ENCODE measurements around the gene USP46. TPM values are rescaled to one million over a fixed set of nuclear protein-coding genes. Genes with fewer than 3 reads are reported as not detected.

Gene USP46
- polyA plus RNA-seq, 1 experiment = 12.5 TPM

- no peak overlapping the region for H3K4me3 ChIP-seq (ENCODE audit: low read depth, low read length)
- CTCF ChIA-PET = interaction anchor here (0.7 kb wide), 1 partner anchor 1369 kb away, joined by 3 read pairs; no protein-coding TSS in a partner anchor
- no peak for DNase-seq (ENCODE audit: low read depth)
- POLR2A ChIA-PET = no interaction called here
- peaks cover 6% of the 10 kb centered on the region for H3K27me3 ChIP-seq (ENCODE audit: control insufficient read depth, insufficient read depth, low read length)
- H3K36me3 ChIP-seq (ENCODE audit: control insufficient read depth, insufficient read depth, low read length) = no peaks in the 10 kb centered on the region
- TF ChIP-seq CTCF (IDR thresholded peaks at IDR 0.05; ENCODE audit: insufficient read depth, low read depth, low read length) = no peak
These were observed 107.6 kb downstream of the USP46 start for GRCh38 chr4:52551487-52551886.

GRCh38 chr4:52550186-52550585 is 108.9 kb downstream of the USP46 start:
- Histone ChIP-seq H3K36me3 (ENCODE audit: control insufficient read depth, insufficient read depth, low read length) (no peaks in the 10 kb centered on the region), H3K4me3 (ENCODE audit: low read depth, low read length) (no peak overlapping the region), H3K27me3 (ENCODE audit: control insufficient read depth, insufficient read depth, low read length) (peaks cover 5% of the 10 kb centered on the region)
- ChIA-PET CTCF (interaction anchor here (0.8 to 2.2 kb wide), 4 partner anchors 17 to 432 kb away, joined by 3 to 6 read pairs (median 3); no protein-coding TSS in a partner anchor), POLR2A (no interaction called here)
- DNase-seq (ENCODE audit: low read depth) = no peak
- TF ChIP-seq CTCF (IDR thresholded peaks at IDR 0.05; ENCODE audit: insufficient read depth, low read depth, low read length) = no peak

- no peak overlapping the region for H3K4me3 ChIP-seq (ENCODE audit: low read depth, low read length)
- CTCF ChIA-PET = interaction anchor here (0.8 to 2.2 kb wide), 5 partner anchors 16 to 434 kb away, joined by 3 to 6 read pairs (median 3); no protein-coding TSS in a partner anchor
These were observed 110.1 kb downstream of the USP46 start for GRCh38 chr4:52548818-52549570.

GRCh38 chr4:52546449-52546848 is 112.7 kb downstream of the USP46 start:
- Histone ChIP-seq H3K36me3 (ENCODE audit: control insufficient read depth, insufficient read depth, low read length) (no peaks in the 10 kb centered on the region), H3K4me3 (ENCODE audit: low read depth, low read length) (no peak overlapping the region), H3K27me3 (ENCODE audit: control insufficient read depth, insufficient read depth, low read length) (peaks cover 5% of the 10 kb centered on the region)
- ChIA-PET POLR2A (no interaction called here), CTCF (interaction anchor here (0.9 to 4.2 kb wide), 21 partner anchors 7 to 442 kb away, joined by 3 to 105 read pairs (median 9); partner anchors contain the start of gene USP46)
- DNase-seq (ENCODE audit: low read depth) = no peak
- TF ChIP-seq CTCF (IDR thresholded peaks at IDR 0.05; ENCODE audit: insufficient read depth, low read depth, low read length) = no peak

More at GRCh38 chr4:52548818-52549570, 110.1 kb downstream of the USP46 start:
- no peak for DNase-seq (ENCODE audit: low read depth)
- Histone ChIP-seq H3K36me3 (ENCODE audit: control insufficient read depth, insufficient read depth, low read length) (no peaks in the 10 kb centered on the region), H3K27me3 (ENCODE audit: control insufficient read depth, insufficient read depth, low read length) (peaks cover 5% of the 10 kb centered on the region)
- POLR2A ChIA-PET = no interaction called here
- TF ChIP-seq CTCF (IDR thresholded peaks at IDR 0.05; ENCODE audit: insufficient read depth, low read depth, low read length) = no peak

All from BJ (cell line).